Amniotic stem cell (primary cell): Measurements from ENCODE around the gene IL36B.
"Not testable (repeated sequence)": the region's sequence is repeated elsewhere in the genome, so short reads cannot be mapped to it uniquely, and the experiment has no call there.

Experiments used
- DNase-seq: peaks from one replicate; lab custom pipeline; 2025; lab: John Stamatoyannopoulos, UW

The IL36B gene

GRCh38 chr2:113052396-113052917, at the start of gene IL36B:
Gene IL36B (minus strand): TSS chr2:113052867.
- no peak for DNase-seq

- DNase-seq: no peak
These were observed 49.5 kb upstream of the IL36B start for GRCh38 chr2:113102133-113102532.

GRCh38 chr2:113098532-113098931, 45.9 kb upstream of the IL36B start:
- no peak for DNase-seq

- no peak for DNase-seq
These were observed 45.4 kb upstream of the IL36B start for GRCh38 chr2:113098041-113098440.

- not testable (repeated sequence) for DNase-seq
These were observed 44.4 kb upstream of the IL36B start for GRCh38 chr2:113096842-113097618.

- DNase-seq: not testable (repeated sequence)
These were observed 43.6 kb upstream of the IL36B start for GRCh38 chr2:113096306-113096705.

- no peak for DNase-seq
These were observed 40.9 kb upstream of the IL36B start for GRCh38 chr2:113093613-113093977.

GRCh38 chr2:113092864-113093612, 40.4 kb upstream of the IL36B start:
- no peak for DNase-seq

GRCh38 chr2:113091231-113091896, 38.7 kb upstream of the IL36B start:
- no peak for DNase-seq

GRCh38 chr2:113089916-113090315, 37.2 kb upstream of the IL36B start:
- no peak for DNase-seq

GRCh38 chr2:113088213-113088992, 35.7 kb upstream of the IL36B start:
- DNase-seq: no peak

GRCh38 chr2:113085542-113085941, 32.9 kb upstream of the IL36B start:
- no peak for DNase-seq

- DNase-seq: no peak
These were observed 31.8 kb upstream of the IL36B start for GRCh38 chr2:113084249-113085000.

- no peak for DNase-seq
These were observed 30.6 kb upstream of the IL36B start for GRCh38 chr2:113083296-113083695.

- no peak for DNase-seq
These were observed 29.0 kb upstream of the IL36B start for GRCh38 chr2:113081488-113082210.

- DNase-seq: no peak
These were observed 27.5 kb upstream of the IL36B start for GRCh38 chr2:113080134-113080533.

- DNase-seq: no peak
These were observed 26.5 kb upstream of the IL36B start for GRCh38 chr2:113079131-113079530.

- DNase-seq: no peak
These were observed 25.7 kb upstream of the IL36B start for GRCh38 chr2:113078350-113078839.

- no peak for DNase-seq
These were observed 25.3 kb upstream of the IL36B start for GRCh38 chr2:113077921-113078320.

- no peak for DNase-seq
These were observed 24.4 kb upstream of the IL36B start for GRCh38 chr2:113076954-113077669.
